SK-N-MC (cell line): Measurements from ENCODE around the gene ERI3.

ENCODE experiments used
- EZH2 ChIP-seq: fragments of 200-600 bp; sonication (generic); IDR thresholded peaks from one replicate; pipeline ENCODE4 v1.6.1; 2017; ENCODE audit warnings: antibody characterized with exemption
- POLR2AphosphoS5 ChIP-seq: IDR thresholded peaks from 2 replicates; pipeline ENCODE4 v1.6.1; 2012; ENCODE audit warnings: mild to moderate bottlenecking, low read depth, low read length, borderline replicate concordance

- TF ChIP-seq POLR2AphosphoS5: no peak
- no peak for TF ChIP-seq EZH2
Measured at GRCh38 chr1:44244986-44245385, 110.1 kb downstream of the ERI3 start.
